Measurements from ENCODE around the gene KCNK3. TPM values are rescaled to one million over a fixed set of nuclear protein-coding genes. Genes with fewer than 3 reads are reported as not detected.

The KCNK3 gene
- total RNA-seq, 1 donor from 2014 or later: 1.9 TPM

DNA sequence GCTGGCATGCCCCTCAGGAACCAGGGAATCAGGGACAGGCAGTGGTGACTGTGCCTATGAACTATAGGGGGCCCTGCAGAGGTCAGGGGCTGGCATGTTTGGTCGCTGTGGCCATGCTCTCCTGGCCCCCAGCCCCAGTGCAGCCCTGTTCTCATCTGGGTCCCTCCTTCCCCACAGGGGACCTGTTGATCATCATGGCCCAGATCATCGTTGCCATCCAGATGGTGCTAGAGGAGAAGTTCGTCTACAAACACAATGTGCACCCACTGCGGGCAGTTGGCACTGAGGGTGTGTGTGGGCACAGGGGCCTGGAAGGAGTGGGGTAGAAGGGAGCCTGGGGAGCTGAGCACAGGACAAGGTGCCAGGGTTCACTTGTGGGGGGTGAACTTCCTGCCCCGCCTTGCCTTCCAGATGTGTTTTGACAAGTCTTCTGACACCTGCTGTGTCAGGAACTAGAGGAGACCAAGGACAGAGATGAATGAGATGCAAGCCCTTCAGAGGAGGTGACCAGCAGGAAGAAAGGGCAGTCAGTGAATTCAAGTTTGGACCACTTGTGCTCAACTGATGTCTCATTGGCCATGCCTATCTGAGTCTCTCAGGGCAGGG is 83.8 kb downstream of the KCNK3 start:
- no peak overlapping the region for H3K9ac ChIP-seq (ENCODE audit: low read length)
- H3K27ac ChIP-seq (ENCODE audit: low read depth, low read length): no peak overlapping the region
- peaks cover 55% of the 10 kb centered on the region for H4K20me1 ChIP-seq (ENCODE audit: insufficient read depth, low read length)
- Mint-ChIP-seq H3K4me1 (ENCODE audit: low read depth, unreplicated experiment) (peaks cover 8% of the 10 kb centered on the region), H3K27me3 (ENCODE audit: low read depth, unreplicated experiment) (no peaks in the 10 kb centered on the region), H3K9me3 (ENCODE audit: unreplicated experiment) (no peaks in the 10 kb centered on the region), H3K27ac (ENCODE audit: unreplicated experiment) (no peak overlapping the region), H3K36me3 (ENCODE audit: low read depth, unreplicated experiment) (peaks cover 32% of the 10 kb centered on the region), H3K4me3 (ENCODE audit: unreplicated experiment) (no peak overlapping the region)
- DNase-seq (ENCODE audit: low read depth) (no peak), FAIRE-seq (no peak)
- H3K4me3 ChIP-seq (ENCODE audit: insufficient read depth, low read depth, low read length): no peak overlapping the region
- H3K9me3 ChIP-seq (ENCODE audit: insufficient read depth, low read depth, low read length): no peaks in the 10 kb centered on the region
- H3K4me1 ChIP-seq (ENCODE audit: insufficient read depth, low read length): peaks cover 10% of the 10 kb centered on the region
- H3K36me3 ChIP-seq (ENCODE audit: insufficient read depth, low read length): peaks cover 28% of the 10 kb centered on the region
- TF ChIP-seq, protein P1, sequence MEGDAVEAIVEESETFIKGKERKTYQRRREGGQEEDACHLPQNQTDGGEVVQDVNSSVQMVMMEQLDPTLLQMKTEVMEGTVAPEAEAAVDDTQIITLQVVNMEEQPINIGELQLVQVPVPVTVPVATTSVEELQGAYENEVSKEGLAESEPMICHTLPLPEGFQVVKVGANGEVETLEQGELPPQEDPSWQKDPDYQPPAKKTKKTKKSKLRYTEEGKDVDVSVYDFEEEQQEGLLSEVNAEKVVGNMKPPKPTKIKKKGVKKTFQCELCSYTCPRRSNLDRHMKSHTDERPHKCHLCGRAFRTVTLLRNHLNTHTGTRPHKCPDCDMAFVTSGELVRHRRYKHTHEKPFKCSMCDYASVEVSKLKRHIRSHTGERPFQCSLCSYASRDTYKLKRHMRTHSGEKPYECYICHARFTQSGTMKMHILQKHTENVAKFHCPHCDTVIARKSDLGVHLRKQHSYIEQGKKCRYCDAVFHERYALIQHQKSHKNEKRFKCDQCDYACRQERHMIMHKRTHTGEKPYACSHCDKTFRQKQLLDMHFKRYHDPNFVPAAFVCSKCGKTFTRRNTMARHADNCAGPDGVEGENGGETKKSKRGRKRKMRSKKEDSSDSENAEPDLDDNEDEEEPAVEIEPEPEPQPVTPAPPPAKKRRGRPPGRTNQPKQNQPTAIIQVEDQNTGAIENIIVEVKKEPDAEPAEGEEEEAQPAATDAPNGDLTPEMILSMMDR (IDR thresholded peaks at IDR 0.05; ENCODE audit: insufficient read depth, low read depth, low read length): no peak
- no peak for TF ChIP-seq EZH2 (IDR thresholded peaks at IDR 0.05; ENCODE audit: insufficient read depth, low read length)
- peaks cover 32% of the 10 kb centered on the region for H3K79me2 ChIP-seq (ENCODE audit: insufficient read depth, low read length)
- no peaks in the 10 kb centered on the region for H3K27me3 ChIP-seq (ENCODE audit: insufficient read depth, low read length)
- H3K4me2 ChIP-seq (ENCODE audit: low read length): no peak overlapping the region
- no peak overlapping the region for H2AFZ ChIP-seq (ENCODE audit: low read depth, low read length)

GRCh38 chr2:26778098-26778497 is 85.6 kb downstream of the KCNK3 start:
- FAIRE-seq: no peak

DNA sequence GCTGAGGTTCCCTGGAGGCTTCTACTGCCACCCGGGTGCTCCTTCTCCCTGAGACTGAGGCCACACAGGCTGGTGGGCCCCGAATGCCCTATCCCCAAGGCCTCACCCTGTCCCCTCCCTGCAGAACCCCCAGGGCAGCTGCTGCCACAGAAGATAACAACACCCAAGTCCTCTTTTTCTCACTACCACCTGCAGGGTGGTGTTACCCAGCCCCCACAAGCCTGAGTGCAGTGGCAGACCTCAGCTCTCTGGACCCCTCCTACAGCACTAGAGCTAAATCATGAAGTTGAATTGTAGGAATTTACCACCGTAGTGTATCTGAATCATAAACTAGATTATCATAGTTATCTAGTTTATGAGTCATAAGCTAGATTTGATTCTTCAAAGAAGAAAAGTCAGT is 86.0 kb downstream of the KCNK3 start:
- Histone ChIP-seq H3K27ac (ENCODE audit: low read depth, low read length) (no peak overlapping the region), H4K20me1 (ENCODE audit: insufficient read depth, low read length) (peaks cover 36% of the 10 kb centered on the region), H3K27me3 (ENCODE audit: insufficient read depth, low read length) (no peaks in the 10 kb centered on the region), H3K4me3 (ENCODE audit: insufficient read depth, low read depth, low read length) (no peak overlapping the region), H3K36me3 (ENCODE audit: insufficient read depth, low read length) (peaks cover 28% of the 10 kb centered on the region), H2AFZ (ENCODE audit: low read depth, low read length) (no peak overlapping the region), H3K9ac (ENCODE audit: low read length) (no peak overlapping the region), H3K4me2 (ENCODE audit: low read length) (no peak overlapping the region), H3K4me1 (ENCODE audit: insufficient read depth, low read length) (peaks cover 2% of the 10 kb centered on the region), H3K79me2 (ENCODE audit: insufficient read depth, low read length) (peaks cover 14% of the 10 kb centered on the region), H3K9me3 (ENCODE audit: insufficient read depth, low read depth, low read length) (no peaks in the 10 kb centered on the region)
- Mint-ChIP-seq H3K4me3 (ENCODE audit: unreplicated experiment) (no peak overlapping the region), H3K9me3 (ENCODE audit: unreplicated experiment) (no peaks in the 10 kb centered on the region), H3K4me1 (ENCODE audit: low read depth, unreplicated experiment) (no peaks in the 10 kb centered on the region), H3K27ac (ENCODE audit: unreplicated experiment) (no peak overlapping the region), H3K36me3 (ENCODE audit: low read depth, unreplicated experiment) (peaks cover 29% of the 10 kb centered on the region), H3K27me3 (ENCODE audit: low read depth, unreplicated experiment) (no peaks in the 10 kb centered on the region)
- no peak for TF ChIP-seq EZH2 (IDR thresholded peaks at IDR 0.05; ENCODE audit: insufficient read depth, low read length)
- TF ChIP-seq, protein P1 (IDR thresholded peaks at IDR 0.05; ENCODE audit: insufficient read depth, low read depth, low read length): no peak
- DNase-seq (ENCODE audit: low read depth): peak; percentile 13
- no peak for FAIRE-seq

More at GRCh38 chr2:26778098-26778497, 85.6 kb downstream of the KCNK3 start:
- Histone ChIP-seq H3K79me2 (ENCODE audit: insufficient read depth, low read length) (peaks cover 14% of the 10 kb centered on the region), H3K4me2 (ENCODE audit: low read length) (no peak overlapping the region), H3K9me3 (ENCODE audit: insufficient read depth, low read depth, low read length) (no peaks in the 10 kb centered on the region), H3K36me3 (ENCODE audit: insufficient read depth, low read length) (peaks cover 28% of the 10 kb centered on the region), H2AFZ (ENCODE audit: low read depth, low read length) (no peak overlapping the region), H3K27me3 (ENCODE audit: insufficient read depth, low read length) (no peaks in the 10 kb centered on the region), H3K4me1 (ENCODE audit: insufficient read depth, low read length) (peaks cover 2% of the 10 kb centered on the region), H3K9ac (ENCODE audit: low read length) (no peak overlapping the region), H3K27ac (ENCODE audit: low read depth, low read length) (no peak overlapping the region), H3K4me3 (ENCODE audit: insufficient read depth, low read depth, low read length) (no peak overlapping the region), H4K20me1 (ENCODE audit: insufficient read depth, low read length) (peaks cover 37% of the 10 kb centered on the region)
- H3K36me3 Mint-ChIP-seq (ENCODE audit: low read depth, unreplicated experiment): peaks cover 29% of the 10 kb centered on the region
- H3K27me3 Mint-ChIP-seq (ENCODE audit: low read depth, unreplicated experiment): no peaks in the 10 kb centered on the region
- no peak for TF ChIP-seq EZH2 (IDR thresholded peaks at IDR 0.05; ENCODE audit: insufficient read depth, low read length)
- TF ChIP-seq, protein P1 (IDR thresholded peaks at IDR 0.05; ENCODE audit: insufficient read depth, low read depth, low read length): no peak
- H3K4me1 Mint-ChIP-seq (ENCODE audit: low read depth, unreplicated experiment): no peaks in the 10 kb centered on the region
- no peak overlapping the region for H3K4me3 Mint-ChIP-seq (ENCODE audit: unreplicated experiment)
- no peak overlapping the region for H3K27ac Mint-ChIP-seq (ENCODE audit: unreplicated experiment)
- DNase-seq (ENCODE audit: low read depth): no peak
- H3K9me3 Mint-ChIP-seq (ENCODE audit: unreplicated experiment): no peaks in the 10 kb centered on the region

All from astrocyte (in vitro differentiated cells and primary cell).